K562 (cell line): ENCODE data around the gene PLCG2. TPM values are rescaled to one million over a fixed set of nuclear protein-coding genes. Genes with fewer than 3 reads are reported as not detected.

ENCODE experiments used
- BHLHE40 ChIP-seq: IDR thresholded peaks from 2 replicates; pipeline ENCODE4 v1.6.1; 2011; ENCODE audit warnings: low read length, improper control_type of control experiment
- CBX3 ChIP-seq, 2 experiments: IDR thresholded peaks; 1 replicate in 1 of 2; 2 replicates in 1 of 2; pipeline ENCODE4 v1.6.1; 2012; ENCODE audit warnings: inconsistent platforms in 2 of 2, low read length in 2 of 2, borderline replicate concordance in 1 of 2, control low read depth in 1 of 2
- CEBPG ChIP-seq, 3 experiments: fragments of 200-800 bp in 1 of 3; sonication (Bioruptor generic) in 1 of 3; sonication (generic) in 1 of 3; formaldehyde crosslinking in 1 of 3; IDR thresholded peaks in 2 of 3; conservative IDR thresholded peaks in 1 of 3; 2 replicates each; pipeline versions ENCODE4 v1.6.1 to v1.8.0; 2016 to 2022; ENCODE audit warnings: missing compliant biosample characterization in 2 of 3, missing genetic modification characterization in 2 of 3, mild to moderate bottlenecking in 1 of 3, missing genetic modification reagents in 1 of 3
- HDAC6 ChIP-seq: IDR thresholded peaks from 2 replicates; pipeline ENCODE4 v1.6.1; 2012; ENCODE audit warnings: low read depth, mild to moderate bottlenecking, control low read depth, inconsistent platforms, low read length, moderate library complexity
- HDGF ChIP-seq: fragments of 450-650 bp; IDR thresholded peaks from 2 replicates; pipeline ENCODE4 v1.6.1; 2016
- KAT2B ChIP-seq: IDR thresholded peaks from one replicate; pipeline ENCODE4 v1.6.1; 2012; ENCODE audit warnings: low read depth, mild to moderate bottlenecking, control low read depth, inconsistent platforms, low read length, moderate library complexity
- NONO ChIP-seq, 2 experiments: fragments of 200-400 bp in 1 of 2; fragments of 450-650 bp in 1 of 2; formaldehyde crosslinking in 1 of 2; IDR thresholded peaks; 2 replicates each; pipeline ENCODE4 v1.6.1; 2017; ENCODE audit warnings: low read depth in 2 of 2, mild to moderate bottlenecking in 2 of 2, moderate library complexity in 2 of 2, low read length in 1 of 2
- PRPF4 ChIP-seq: fragments of 200-400 bp; formaldehyde crosslinking; IDR thresholded peaks from one replicate; pipeline ENCODE4 v1.6.1; 2017; ENCODE audit warnings: low read length, low read depth, mild to moderate bottlenecking; ENCODE audit not compliant: insufficient read depth, poor library complexity, severe bottlenecking
- SP1 ChIP-seq: sonication (generic); formaldehyde crosslinking; IDR thresholded peaks from 2 replicates; pipeline ENCODE4 v1.8.1; 2022; ENCODE audit warnings: mild to moderate bottlenecking, missing genetic modification reagents
- THAP12 ChIP-seq: fragments of 250-450 bp; sonication (Bioruptor Pico); IDR thresholded peaks from 2 replicates; pipeline ENCODE4 v1.9.0; 2021; ENCODE audit warnings: mild to moderate bottlenecking, inconsistent platforms
- TSC22D4 ChIP-seq: fragments of 450-650 bp; IDR thresholded peaks from 2 replicates; pipeline ENCODE4 v1.6.1; 2016; ENCODE audit warnings: missing genetic modification characterization, missing biosample characterization, control low read depth
- ZC3H11A ChIP-seq: IDR thresholded peaks from 2 replicates; pipeline ENCODE4 v1.6.1; 2012; ENCODE audit warnings: low read depth, low read length, improper control_type of control experiment
- polyA plus RNA-seq, 8 experiments: library from polyadenylated mRNA; depleted of rRNA in 4 of 8; stranded (reverse) in 5 of 8; unstranded in 3 of 8; fragments of >200 nt; fragmentation: Nextera tagmentation in 2 of 8; fragmentation: Illumina TruSeq in 1 of 8; extraction: Ambion mirVana in 2 of 8; extraction: Trizol in 1 of 8; gene quantifications; 2 replicates each; pipeline versions ENCODE4 v1.2.1 to v1.2.3, GENCODE V29; 2011 to 2014; ENCODE audit warnings: inconsistent platforms in 1 of 8, missing spikeins in 1 of 8
- total RNA-seq, 7 experiments: library from RNA; depleted of rRNA in 6 of 7; stranded (reverse); fragments of >200 nt in 6 of 7; fragmentation: Illumina TruSeq in 2 of 7; extraction: Trizol in 2 of 7; gene quantifications; 2 replicates each; pipeline versions ENCODE4 v1.2.1 to v1.2.3, GENCODE V29; 2011 to 2021; ENCODE audit warnings: low replicate concordance in 1 of 7
- TF ChIP-seq, protein P1 (sequence below): fragments of 250-450 bp; sonication (Bioruptor Pico); IDR thresholded peaks from 2 replicates; pipeline ENCODE4 v1.4.0; 2020
- TF ChIP-seq, protein P2 (sequence below), 3 experiments: fragments of 200-800 bp in 1 of 3; sonication (Bioruptor generic) in 1 of 3; sonication (generic) in 1 of 3; formaldehyde crosslinking in 1 of 3; IDR thresholded peaks; 2 replicates each; pipeline versions ENCODE4 v1.6.1 to v1.8.0; 2016 to 2022; ENCODE audit warnings: mild to moderate bottlenecking in 2 of 3, missing compliant biosample characterization in 2 of 3, missing genetic modification characterization in 2 of 3, missing genetic modification reagents in 1 of 3
- TF ChIP-seq, protein P3 (sequence below): fragments of 250-450 bp; sonication (Bioruptor Pico); IDR thresholded peaks from 2 replicates; pipeline ENCODE4 v1.8.0; 2021; ENCODE audit warnings: borderline replicate concordance, mild to moderate bottlenecking, moderate library complexity; ENCODE audit not compliant: poor library complexity, severe bottlenecking

The PLCG2 gene
- total and polyA plus RNA-seq, 9 of the 15 experiments (the other 6 are each of a cell fraction or from before 2014, with no cell fraction given), result 0.94 to 7.1 (median 3.1) TPM

GRCh38 chr16:81737885-81738536, 41.1 kb upstream of the PLCG2 start (continued):
- TF ChIP-seq, protein P1, sequence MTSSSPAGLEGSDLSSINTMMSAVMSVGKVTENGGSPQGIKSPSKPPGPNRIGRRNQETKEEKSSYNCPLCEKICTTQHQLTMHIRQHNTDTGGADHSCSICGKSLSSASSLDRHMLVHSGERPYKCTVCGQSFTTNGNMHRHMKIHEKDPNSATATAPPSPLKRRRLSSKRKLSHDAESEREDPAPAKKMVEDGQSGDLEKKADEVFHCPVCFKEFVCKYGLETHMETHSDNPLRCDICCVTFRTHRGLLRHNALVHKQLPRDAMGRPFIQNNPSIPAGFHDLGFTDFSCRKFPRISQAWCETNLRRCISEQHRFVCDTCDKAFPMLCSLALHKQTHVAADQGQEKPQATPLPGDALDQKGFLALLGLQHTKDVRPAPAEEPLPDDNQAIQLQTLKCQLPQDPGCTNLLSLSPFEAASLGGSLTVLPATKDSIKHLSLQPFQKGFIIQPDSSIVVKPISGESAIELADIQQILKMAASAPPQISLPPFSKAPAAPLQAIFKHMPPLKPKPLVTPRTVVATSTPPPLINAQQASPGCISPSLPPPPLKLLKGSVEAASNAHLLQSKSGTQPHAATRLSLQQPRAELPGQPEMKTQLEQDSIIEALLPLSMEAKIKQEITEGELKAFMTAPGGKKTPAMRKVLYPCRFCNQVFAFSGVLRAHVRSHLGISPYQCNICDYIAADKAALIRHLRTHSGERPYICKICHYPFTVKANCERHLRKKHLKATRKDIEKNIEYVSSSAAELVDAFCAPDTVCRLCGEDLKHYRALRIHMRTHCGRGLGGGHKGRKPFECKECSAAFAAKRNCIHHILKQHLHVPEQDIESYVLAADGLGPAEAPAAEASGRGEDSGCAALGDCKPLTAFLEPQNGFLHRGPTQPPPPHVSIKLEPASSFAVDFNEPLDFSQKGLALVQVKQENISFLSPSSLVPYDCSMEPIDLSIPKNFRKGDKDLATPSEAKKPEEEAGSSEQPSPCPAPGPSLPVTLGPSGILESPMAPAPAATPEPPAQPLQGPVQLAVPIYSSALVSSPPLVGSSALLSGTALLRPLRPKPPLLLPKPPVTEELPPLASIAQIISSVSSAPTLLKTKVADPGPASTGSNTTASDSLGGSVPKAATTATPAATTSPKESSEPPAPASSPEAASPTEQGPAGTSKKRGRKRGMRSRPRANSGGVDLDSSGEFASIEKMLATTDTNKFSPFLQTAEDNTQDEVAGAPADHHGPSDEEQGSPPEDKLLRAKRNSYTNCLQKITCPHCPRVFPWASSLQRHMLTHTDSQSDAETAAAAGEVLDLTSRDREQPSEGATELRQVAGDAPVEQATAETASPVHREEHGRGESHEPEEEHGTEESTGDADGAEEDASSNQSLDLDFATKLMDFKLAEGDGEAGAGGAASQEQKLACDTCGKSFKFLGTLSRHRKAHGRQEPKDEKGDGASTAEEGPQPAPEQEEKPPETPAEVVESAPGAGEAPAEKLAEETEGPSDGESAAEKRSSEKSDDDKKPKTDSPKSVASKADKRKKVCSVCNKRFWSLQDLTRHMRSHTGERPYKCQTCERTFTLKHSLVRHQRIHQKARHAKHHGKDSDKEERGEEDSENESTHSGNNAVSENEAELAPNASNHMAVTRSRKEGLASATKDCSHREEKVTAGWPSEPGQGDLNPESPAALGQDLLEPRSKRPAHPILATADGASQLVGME (CRISPR knock-in tag), result no peak
- TF ChIP-seq NONO (IDR thresholded peaks at IDR 0.05; ENCODE audit: low read depth in 2 of 2, low read length in 1 of 2) (no peak), HDGF (no peak), PRPF4 (no peak), CEBPG (CRISPR knock-in tag; IDR thresholded peaks at IDR 0.05) (no peak; the same call in 1 of the 2 replicates), CEBPG (tag; conservative IDR thresholded peaks at IDR 0.05 in 1 of 2, IDR thresholded peaks at IDR 0.05 in 1 of 2) (peak in 1 of 2 experiments; percentile 74; a peak in 2 of 4 replicates), KAT2B (no peak), ZC3H11A (no peak), CBX3 (IDR thresholded peaks at IDR 0.05; ENCODE audit: borderline replicate concordance in 1 of 2, low read length in 2 of 2) (no peak; a peak in 1 of 3 replicates), HDAC6 (no peak), THAP12 (CRISPR knock-in tag) (no peak), BHLHE40 (no peak), SP1 (CRISPR knock-in tag) (0 out of 2 replicates have a peak, but pooled peaks have one; percentile 29), TSC22D4 (tag) (no peak)
- TF ChIP-seq, protein P2, sequence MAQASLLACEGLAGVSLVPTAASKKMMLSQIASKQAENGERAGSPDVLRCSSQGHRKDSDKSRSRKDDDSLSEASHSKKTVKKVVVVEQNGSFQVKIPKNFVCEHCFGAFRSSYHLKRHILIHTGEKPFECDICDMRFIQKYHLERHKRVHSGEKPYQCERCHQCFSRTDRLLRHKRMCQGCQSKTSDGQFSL (CRISPR knock-in tag; IDR thresholded peaks at IDR 0.05), result peak; percentile 64
- TF ChIP-seq, protein P2 (tag; IDR thresholded peaks at IDR 0.05), result peak in 1 of 2 experiments; percentile 44; a peak in 1 of 4 replicates
- TF ChIP-seq, protein P3, sequence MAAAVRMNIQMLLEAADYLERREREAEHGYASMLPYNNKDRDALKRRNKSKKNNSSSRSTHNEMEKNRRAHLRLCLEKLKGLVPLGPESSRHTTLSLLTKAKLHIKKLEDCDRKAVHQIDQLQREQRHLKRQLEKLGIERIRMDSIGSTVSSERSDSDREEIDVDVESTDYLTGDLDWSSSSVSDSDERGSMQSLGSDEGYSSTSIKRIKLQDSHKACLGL (CRISPR knock-in tag), result no peak
